Measurements from ENCODE around the gene EXOC4. TPM values are rescaled to one million over a fixed set of nuclear protein-coding genes. Genes with fewer than 3 reads are reported as not detected.

Gene EXOC4
- total RNA-seq, 1 donor from 2014 or later: 103 TPM

DNA sequence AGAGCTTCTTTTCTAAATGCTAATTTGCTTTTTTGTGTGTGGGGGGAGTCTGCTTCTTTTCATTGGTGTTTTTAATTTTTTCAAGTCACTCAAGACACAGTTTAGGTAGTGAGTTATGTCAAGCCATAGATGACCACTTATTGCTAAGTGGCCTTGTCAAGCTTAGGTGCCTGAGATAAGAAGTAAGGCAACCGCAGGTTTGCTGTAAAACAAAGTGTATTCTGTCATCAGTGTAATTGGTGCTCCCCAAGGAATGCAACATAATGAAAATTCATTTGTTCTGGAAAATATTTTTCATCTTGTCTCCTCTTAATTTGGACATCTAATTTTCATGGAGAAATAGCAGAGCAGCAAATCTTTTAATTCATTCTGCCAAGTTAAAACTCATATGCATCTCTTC, 249.6 kb downstream of the EXOC4 start:
- ChIA-PET POLR2A (no interaction called here), CTCF (no interaction called here)
- no peak overlapping the region for H3K27ac Mint-ChIP-seq
- H3K36me3 Mint-ChIP-seq (ENCODE audit: low read depth): peaks cover 5% of the 10 kb centered on the region
- H3K9me3 Mint-ChIP-seq: no peaks in the 10 kb centered on the region
- H3K27me3 Mint-ChIP-seq: no peaks in the 10 kb centered on the region
- H3K4me1 Mint-ChIP-seq: no peaks in the 10 kb centered on the region
- ATAC-seq (ENCODE audit: low read depth) (no peak), DNase-seq (no peak)
- intact Hi-C loops (cut with micrococcal nuclease): no loop called here
- TF ChIP-seq CTCF (IDR thresholded peaks at IDR 0.05): no peak
- no peak overlapping the region for H3K4me3 Mint-ChIP-seq

DNA sequence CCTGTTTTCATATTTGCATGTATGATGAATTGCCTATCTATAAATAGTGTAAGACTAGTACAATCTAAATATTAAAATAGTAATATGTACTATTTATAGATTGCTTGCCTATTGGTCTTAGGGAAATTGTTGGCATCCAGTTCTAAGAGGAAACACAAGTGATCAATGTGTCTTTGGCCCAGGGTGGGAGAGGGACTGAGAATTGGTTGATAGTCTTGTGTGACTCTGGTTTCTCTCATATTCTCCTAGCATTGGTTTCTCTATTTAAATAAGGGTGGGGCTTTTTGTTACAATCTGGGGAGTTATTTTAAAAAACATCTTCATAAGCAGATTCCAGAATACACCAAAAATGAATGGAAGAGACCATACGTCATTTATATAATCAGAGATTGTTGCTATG, 250.1 kb downstream of the EXOC4 start:
- ChIA-PET CTCF (no interaction called here), POLR2A (no interaction called here)
- peaks cover 5% of the 10 kb centered on the region for H3K36me3 Mint-ChIP-seq (ENCODE audit: low read depth)
- H3K27me3 Mint-ChIP-seq: no peaks in the 10 kb centered on the region
- no peaks in the 10 kb centered on the region for H3K9me3 Mint-ChIP-seq
- no peak overlapping the region for H3K27ac Mint-ChIP-seq
- no peaks in the 10 kb centered on the region for H3K4me1 Mint-ChIP-seq
- TF ChIP-seq CTCF (IDR thresholded peaks at IDR 0.05): no peak
- H3K4me3 Mint-ChIP-seq: no peak overlapping the region
- ATAC-seq (ENCODE audit: low read depth) (no peak), DNase-seq (no peak)
- intact Hi-C loops (cut with micrococcal nuclease): no loop called here

- Mint-ChIP-seq H3K27me3 (no peaks in the 10 kb centered on the region), H3K9me3 (no peaks in the 10 kb centered on the region), H3K36me3 (ENCODE audit: low read depth) (peaks cover 12% of the 10 kb centered on the region), H3K27ac (no peak overlapping the region), H3K4me3 (no peak overlapping the region), H3K4me1 (no peaks in the 10 kb centered on the region)
- CTCF ChIA-PET: no interaction called here
- intact Hi-C loops (cut with micrococcal nuclease): no loop called here
- ATAC-seq (ENCODE audit: low read depth): no peak
- TF ChIP-seq CTCF (IDR thresholded peaks at IDR 0.05): no peak
- POLR2A ChIA-PET: interaction anchor here (0.6 kb wide), 1 partner anchor 252 kb away, joined by 4 read pairs; no protein-coding TSS in a partner anchor
- DNase-seq: no peak
Measured at GRCh38 chr7:133504825-133505224, 251.9 kb downstream of the EXOC4 start.

DNA sequence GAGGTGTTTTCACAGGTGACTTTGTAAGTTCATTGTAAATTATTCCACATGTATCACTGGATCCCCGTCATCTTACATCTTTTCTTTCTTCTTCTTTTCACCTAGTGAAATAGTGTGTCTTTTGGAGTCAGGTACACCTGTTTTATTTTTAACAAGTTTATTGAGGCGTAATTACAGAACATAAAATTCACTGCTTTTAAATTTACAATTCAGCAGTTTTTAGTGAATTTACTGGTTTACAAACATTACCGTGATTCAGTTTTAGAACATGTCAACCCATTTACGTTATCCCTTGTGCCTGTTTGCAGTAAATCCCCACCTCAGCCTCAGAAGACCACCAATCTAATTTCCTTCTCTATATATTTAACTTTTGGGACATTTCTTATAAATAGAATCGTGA, 256.9 kb downstream of the EXOC4 start:
- intact Hi-C loops (cut with micrococcal nuclease): no loop called here
- H3K27ac Mint-ChIP-seq: no peak overlapping the region
- no peaks in the 10 kb centered on the region for H3K4me1 Mint-ChIP-seq
- no peaks in the 10 kb centered on the region for H3K27me3 Mint-ChIP-seq
- peaks cover 27% of the 10 kb centered on the region for H3K36me3 Mint-ChIP-seq (ENCODE audit: low read depth)
- no peaks in the 10 kb centered on the region for H3K9me3 Mint-ChIP-seq
- POLR2A ChIA-PET: no interaction called here
- no peak for TF ChIP-seq CTCF (IDR thresholded peaks at IDR 0.05)
- ATAC-seq (ENCODE audit: low read depth) (no peak), DNase-seq (no peak)
- CTCF ChIA-PET: no interaction called here
- H3K4me3 Mint-ChIP-seq: no peak overlapping the region

- H3K4me3 Mint-ChIP-seq: no peak overlapping the region
- POLR2A ChIA-PET: no interaction called here
- ATAC-seq (ENCODE audit: low read depth): no peak
Measured at GRCh38 chr7:133510326-133511055, 257.6 kb downstream of the EXOC4 start.

More at GRCh38 chr7:133510326-133511055, 257.6 kb downstream of the EXOC4 start:
- no peak for TF ChIP-seq CTCF (IDR thresholded peaks at IDR 0.05)
- CTCF ChIA-PET: no interaction called here
- Mint-ChIP-seq H3K27me3 (no peaks in the 10 kb centered on the region), H3K9me3 (no peaks in the 10 kb centered on the region), H3K36me3 (ENCODE audit: low read depth) (peaks cover 27% of the 10 kb centered on the region), H3K27ac (no peak overlapping the region), H3K4me1 (no peaks in the 10 kb centered on the region)
- intact Hi-C loops (cut with micrococcal nuclease): no loop called here
- no peak for DNase-seq

Measured in activated B cell treated with CpG ODN at 0.5 μM for 24 hours (primary cell).